NCI-H1048 (cell line): ENCODE data around the gene UBASH3A.

Experiments
- DNase-seq: peaks from one replicate; lab custom pipeline; 2025; lab: John Stamatoyannopoulos, UW

Gene UBASH3A

GRCh38 chr21:42403611-42404231 lies at the start of gene UBASH3A:
Gene UBASH3A (plus strand): TSS chr21:42403902. CDS start chr21:42403946, 44 bp downstream.
- DNase-seq: no peak

- no peak for DNase-seq
Measured at GRCh38 chr21:42356046-42356445, 47.7 kb upstream of the UBASH3A start.

GRCh38 chr21:42356650-42357049 lies 47.1 kb upstream of the UBASH3A start:
- no peak for DNase-seq

GRCh38 chr21:42357307-42357706 lies 46.4 kb upstream of the UBASH3A start:
- DNase-seq: no peak

GRCh38 chr21:42358261-42358660 lies 45.4 kb upstream of the UBASH3A start:
- no peak for DNase-seq

DNA sequence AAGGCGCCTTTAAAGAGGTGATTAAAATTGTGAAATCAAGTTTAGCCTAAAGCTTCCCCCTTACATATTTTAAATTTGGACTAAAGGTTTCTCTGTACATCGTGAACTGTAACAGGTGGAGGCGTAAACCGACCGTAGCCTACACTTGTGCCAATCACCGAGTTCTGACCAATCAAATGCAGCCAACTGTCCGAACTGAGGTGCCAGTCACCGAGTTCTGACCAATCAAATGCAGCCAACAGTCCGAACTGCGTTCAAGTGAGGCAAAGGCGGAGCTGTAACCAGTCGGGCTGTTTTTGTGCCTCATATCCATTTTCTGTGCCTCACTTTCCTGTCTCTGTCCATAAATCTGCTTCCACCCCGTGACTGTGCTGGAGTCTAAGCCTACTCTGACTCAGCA lies 44.8 kb upstream of the UBASH3A start:
- no peak for DNase-seq

- DNase-seq: no peak
Measured at GRCh38 chr21:42360317-42360716, 43.4 kb upstream of the UBASH3A start.

DNA sequence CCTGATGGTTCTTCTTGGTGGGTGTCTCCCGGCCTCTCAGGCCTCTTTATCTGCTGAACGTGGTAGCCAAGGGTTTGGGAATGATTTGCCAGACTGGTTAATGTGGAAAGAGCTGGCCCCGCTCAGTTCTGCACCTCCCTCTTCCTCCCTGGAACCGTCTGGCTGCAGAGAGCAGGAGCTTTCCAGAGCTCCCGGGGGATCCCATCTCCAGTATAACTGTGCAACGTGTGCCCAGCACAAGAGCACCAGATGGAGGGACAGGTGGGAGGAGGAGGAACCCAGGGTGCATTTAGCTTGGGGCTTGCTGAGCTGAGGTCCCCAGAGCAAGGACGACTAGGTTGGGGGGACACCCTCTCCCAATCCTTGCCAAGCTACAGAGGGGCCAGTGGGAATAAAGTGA lies 42.4 kb upstream of the UBASH3A start:
- no peak for DNase-seq

DNA sequence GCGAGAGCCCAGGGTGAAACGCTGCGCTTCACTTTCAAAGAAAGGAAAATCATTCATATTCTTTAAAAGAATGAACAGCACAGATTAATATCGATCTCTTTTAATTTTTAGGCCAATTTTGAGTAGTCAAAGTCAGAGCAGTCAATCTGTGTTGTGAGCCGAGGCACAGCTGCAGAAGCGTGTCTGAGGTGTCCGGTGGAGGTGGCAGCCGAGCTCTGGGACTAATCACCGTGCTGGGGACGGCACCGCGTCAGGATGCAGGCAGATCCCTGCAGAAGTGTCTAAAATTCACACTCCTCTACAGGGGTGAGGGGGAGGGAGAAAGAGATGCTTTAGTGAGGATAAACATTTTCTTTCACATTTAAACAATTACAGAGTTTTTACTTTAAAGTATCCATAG lies 41.5 kb upstream of the UBASH3A start:
- DNase-seq: no peak

GRCh38 chr21:42362700-42363099 lies 41.0 kb upstream of the UBASH3A start:
- no peak for DNase-seq

- no peak for DNase-seq
Measured at GRCh38 chr21:42363312-42363711, 40.4 kb upstream of the UBASH3A start.

DNA sequence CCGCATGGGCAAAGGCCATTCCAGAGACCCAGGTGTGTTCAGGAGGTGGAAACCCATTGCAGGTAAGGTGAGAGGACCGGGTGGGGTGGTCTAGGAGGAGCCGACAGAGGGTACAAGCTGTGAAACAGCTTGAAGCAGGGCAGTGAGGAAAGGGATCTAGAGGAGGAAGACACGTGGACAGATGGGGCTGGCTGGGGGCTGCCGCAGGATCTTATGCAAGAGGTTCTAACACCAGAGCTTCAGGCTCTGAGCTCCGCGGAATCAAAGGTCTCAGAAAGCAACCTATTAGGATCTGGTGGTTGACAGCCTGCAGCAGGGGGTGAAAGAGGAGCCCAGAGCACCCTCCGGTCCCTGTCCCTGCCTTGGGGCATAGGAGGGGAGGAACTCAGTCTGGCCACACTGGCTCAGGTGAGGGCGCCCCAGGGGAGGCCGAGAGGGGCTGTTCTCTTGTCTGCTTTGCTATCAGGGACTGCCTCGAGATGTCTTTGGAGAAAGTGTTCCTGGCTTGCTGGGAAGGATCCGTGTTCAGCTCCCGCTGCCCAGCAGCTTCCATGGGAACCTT lies 39.3 kb upstream of the UBASH3A start:
- no peak for DNase-seq

DNA sequence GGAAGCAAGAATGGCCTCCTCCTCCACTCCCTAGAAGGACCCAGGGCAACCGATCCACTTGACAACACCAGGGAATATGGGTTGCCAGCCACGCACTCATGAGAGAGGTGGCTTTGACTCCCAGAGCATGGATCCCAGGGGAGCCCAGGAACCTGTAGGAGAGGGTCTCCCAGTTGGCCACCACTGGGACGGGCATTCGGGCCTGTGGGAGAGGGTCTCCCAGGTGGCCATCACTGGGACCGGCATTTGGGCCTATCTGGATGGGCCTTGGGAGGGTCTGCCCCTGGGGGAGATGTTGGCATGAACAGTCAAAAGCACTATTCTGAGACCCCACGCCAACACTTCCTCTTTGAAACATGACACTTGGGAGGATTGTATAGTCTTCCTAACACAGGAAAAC lies 37.9 kb upstream of the UBASH3A start:
- no peak for DNase-seq

DNA sequence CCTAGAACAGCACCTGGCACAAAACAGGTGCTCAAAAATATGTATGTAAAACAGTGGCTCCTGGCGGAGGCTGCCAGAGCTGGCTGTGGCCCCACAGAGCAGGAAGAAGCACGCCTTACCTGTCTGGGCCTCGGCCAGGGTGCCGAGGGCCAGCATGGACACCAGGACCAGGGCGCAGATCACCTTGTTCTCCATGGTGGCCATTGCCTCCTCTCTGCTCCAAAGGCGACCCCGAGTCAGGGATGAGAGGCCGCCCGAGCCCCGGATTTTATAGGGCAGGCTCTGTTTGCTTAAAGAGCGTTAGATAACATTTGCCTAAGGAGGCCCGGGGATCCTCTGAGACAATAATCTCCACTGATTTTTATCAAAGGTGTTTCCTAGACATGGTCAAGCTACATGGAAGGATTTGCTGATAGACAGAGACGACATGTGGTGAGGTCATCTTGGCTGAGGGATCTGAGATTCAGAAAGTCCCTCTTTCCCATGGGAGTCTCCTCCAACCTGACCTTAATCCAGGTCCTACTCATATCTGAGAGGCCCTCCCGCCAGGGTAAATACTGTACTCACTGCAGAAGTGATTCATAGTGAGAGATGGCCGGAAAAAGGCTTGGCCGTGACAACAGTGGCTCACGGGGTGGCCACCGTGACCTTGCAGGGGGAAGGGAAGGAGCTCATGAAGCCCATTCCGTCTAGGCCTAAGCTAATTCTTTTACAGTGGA lies 37.3 kb upstream of the UBASH3A start, which contains the start of gene TFF1:
Gene TFF1, minus strand, starts transcription at position 244 of the 719 bp plus-strand sequence. Its CDS starts 40 bp downstream, at position 204.
- DNase-seq: no peak

DNA sequence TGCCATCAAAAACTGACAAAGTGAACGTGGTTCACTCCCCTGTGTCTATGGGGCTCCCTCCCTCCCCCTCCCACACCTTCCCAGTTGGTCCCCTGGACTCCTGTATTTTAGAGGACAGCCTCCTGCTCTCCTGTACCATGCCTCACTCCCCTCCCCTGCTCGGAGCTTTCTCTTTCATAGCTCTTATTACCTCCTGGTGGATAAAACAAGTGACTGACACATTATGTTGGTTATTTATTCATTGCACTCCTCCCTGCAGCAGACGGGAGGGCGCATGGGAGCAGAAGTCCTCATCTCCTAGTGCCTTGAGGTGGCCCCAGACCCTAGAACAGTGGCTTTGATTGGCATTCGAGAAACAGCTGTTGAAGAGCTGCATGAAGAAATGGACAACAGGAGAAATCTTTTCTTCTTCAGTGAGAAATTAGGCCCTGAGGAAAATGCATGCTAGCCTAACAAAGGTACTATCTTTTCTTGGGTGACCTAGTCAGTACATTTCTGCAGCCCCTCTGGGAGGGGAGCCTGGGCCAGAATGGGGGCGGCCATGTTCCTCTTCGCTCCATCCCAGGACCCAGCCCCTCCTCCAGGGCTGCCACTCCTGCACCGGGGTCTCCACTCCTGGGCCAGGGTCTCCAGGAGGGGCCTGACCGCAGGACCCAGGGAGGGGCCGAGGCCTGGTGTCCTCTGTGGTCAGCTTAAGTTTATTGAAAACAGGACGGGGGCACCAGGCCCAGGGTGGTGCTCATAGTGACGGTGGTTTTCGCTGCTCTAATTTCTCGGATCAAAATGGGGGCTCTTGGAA lies 36.1 kb upstream of the UBASH3A start:
- no peak for DNase-seq

DNA sequence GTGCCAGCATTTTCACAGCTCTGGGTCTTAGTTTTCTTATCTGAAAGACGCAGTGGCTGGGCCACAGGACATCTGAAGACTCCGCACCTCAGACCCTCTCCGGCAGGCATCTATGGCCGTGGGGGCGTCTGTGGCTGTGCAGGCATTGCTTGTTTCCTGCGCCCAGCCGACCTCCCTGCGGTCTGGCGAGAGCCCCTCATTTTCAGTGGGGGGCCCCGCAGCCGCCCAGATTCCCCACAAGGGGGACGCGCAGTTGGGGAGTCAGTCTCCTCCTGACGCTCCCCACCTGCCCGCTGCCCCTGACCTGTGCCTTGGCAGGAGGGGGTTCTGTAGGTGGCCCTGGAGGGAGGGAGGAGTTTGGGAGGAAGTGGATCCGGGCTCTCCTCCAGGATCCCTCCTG lies 33.9 kb upstream of the UBASH3A start:
- DNase-seq: no peak

DNA sequence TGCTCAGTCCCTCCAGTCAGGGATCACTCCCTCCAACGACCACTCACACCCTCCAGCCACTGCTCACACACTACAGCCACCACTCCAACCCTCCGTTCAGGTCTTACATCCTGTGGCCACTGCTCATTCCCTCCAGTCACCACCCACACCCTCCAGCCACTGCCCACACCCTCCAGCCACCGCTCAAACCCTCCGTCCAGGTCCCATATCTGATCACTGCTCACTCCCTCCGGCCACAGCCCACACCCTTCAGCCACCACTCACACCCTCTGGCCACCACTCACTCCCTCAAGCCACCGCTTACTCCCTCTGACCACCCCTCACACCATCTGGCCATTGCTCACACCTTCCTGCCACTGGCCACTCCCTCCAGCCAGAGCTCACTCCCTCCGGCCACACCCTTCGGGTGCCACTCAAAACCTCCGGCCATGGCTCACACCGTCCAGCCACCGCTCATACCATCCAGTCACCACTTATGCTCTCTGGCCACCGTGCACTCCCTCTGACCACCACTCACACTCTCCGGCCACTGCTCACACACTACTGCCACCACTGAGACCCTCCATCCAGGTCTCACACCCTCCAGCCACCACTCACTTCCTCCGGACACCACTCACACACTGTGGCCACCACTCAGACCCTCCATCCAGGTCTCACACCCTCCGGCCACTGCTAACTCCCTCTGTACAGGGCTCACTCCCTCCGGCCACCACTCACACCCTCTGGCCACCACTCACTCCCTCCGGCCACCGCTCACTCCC lies 32.6 kb upstream of the UBASH3A start:
- no peak for DNase-seq

DNA sequence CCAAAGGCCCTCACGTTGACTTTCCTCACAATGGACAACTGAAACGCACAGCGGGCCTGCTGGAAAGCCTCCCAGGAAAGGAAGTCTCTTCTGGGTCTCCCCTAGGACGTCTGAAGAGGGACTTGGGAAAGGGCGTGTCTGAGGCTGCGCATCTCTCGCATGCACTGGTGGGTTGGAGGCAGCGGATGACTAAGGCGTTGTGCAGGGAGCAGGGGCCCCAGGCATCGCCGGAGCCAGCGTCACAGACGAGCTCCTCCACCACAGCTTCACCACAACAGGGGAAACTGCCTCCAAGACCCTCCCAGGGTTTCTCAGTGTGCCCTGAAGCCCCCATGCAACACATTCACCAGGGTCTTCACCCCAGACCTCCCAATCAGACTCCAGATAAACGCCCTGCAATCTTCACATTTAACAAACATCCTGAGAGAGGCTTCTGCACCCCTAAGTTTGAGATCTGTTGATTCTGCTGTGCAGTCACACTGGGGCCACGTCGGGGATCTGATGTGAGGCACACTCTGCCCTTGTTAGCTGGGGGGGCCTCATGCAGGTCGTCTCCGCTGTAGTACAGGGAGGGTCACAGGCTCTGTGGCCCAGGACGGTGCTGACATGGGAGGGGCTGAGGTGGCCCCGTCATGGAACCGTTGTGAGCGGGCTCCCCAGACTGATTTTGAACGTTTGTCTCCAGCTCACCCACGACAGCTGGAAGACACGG lies 30.4 kb upstream of the UBASH3A start:
- no peak for DNase-seq

GRCh38 chr21:42373908-42374455 lies 29.7 kb upstream of the UBASH3A start:
- DNase-seq: no peak

DNA sequence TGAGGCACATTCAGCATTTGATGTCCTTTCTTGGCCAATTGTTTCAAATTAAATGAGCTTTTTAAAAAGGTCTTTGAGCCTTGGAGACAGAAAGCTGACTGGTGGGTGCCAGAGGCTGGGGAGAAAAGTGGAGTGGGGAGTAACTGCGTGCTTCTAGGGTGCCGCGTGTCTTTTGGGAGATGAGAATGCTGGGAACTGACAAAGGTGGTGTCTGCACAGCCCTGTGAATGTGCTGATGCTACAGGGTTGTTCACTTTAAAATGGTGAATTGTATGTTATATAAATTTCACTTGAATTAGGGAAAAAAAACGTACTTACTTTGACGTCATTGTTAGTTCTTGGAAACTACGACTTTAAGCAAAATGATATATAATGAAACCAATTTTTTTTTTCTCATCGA lies 29.2 kb upstream of the UBASH3A start:
- DNase-seq: no peak
